HCT116 (cell line): ENCODE measurements around the gene PLEKHH2.

Experiments used
- EZH2 ChIP-seq: fragments of 200-600 bp; sonication (generic); IDR thresholded peaks from 2 replicates; pipeline ENCODE4 v1.6.1; 2017; ENCODE audit warnings: antibody characterized with exemption, mixed run types
- POLR2A ChIP-seq: IDR thresholded peaks from 2 replicates; pipeline ENCODE4 v1.7.0; 2011; ENCODE audit warnings: borderline replicate concordance; ENCODE audit not compliant: insufficient read depth, insufficient read length; ENCODE audit errors: extremely low read depth
- RAD21 ChIP-seq: IDR thresholded peaks from 2 replicates; pipeline ENCODE4 v1.6.1; 2012; ENCODE audit warnings: low read depth, mild to moderate bottlenecking
- TF ChIP-seq, protein P1 (sequence below), 3 experiments: fragments of 200-600 bp in 1 of 3; sonication (generic) in 1 of 3; IDR thresholded peaks in 2 of 3; conservative IDR thresholded peaks in 1 of 3; 2 replicates each; pipeline ENCODE4 v1.5.1; 2012 to 2017; ENCODE audit warnings: low read depth in 2 of 3, low read length in 2 of 3, antibody characterized with exemption in 1 of 3, borderline replicate concordance in 1 of 3, control low read depth in 1 of 3, mild to moderate bottlenecking in 1 of 3, mixed read lengths in 1 of 3, mixed run types in 1 of 3, moderate library complexity in 1 of 3; ENCODE audit not compliant: insufficient read depth in 1 of 3
- TF ChIP-seq, protein P2 (sequence below): IDR thresholded peaks from 2 replicates; pipeline ENCODE4 v1.6.1; 2012; ENCODE audit warnings: low read depth

DNA sequence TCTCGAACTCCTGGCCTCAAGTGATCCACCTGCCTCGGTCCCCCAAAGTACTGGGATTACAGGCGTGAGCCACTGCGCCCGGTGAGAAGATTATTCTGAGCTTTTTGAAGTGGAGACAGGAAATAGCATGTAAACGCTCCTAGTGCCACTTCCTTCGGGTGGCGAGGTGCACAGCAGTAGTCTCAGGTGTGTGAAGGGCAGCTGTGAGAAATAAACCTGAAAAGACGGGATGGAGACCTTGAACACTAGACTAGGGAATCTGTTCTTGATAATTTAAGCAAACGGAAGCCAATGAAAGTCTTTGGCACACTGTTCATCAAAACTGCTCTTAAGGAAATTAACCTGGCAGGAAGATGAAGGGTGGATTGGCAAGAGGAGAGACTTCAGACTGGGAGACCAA is 439 bp upstream of the PLEKHH2 start:
- TF ChIP-seq, protein P1, sequence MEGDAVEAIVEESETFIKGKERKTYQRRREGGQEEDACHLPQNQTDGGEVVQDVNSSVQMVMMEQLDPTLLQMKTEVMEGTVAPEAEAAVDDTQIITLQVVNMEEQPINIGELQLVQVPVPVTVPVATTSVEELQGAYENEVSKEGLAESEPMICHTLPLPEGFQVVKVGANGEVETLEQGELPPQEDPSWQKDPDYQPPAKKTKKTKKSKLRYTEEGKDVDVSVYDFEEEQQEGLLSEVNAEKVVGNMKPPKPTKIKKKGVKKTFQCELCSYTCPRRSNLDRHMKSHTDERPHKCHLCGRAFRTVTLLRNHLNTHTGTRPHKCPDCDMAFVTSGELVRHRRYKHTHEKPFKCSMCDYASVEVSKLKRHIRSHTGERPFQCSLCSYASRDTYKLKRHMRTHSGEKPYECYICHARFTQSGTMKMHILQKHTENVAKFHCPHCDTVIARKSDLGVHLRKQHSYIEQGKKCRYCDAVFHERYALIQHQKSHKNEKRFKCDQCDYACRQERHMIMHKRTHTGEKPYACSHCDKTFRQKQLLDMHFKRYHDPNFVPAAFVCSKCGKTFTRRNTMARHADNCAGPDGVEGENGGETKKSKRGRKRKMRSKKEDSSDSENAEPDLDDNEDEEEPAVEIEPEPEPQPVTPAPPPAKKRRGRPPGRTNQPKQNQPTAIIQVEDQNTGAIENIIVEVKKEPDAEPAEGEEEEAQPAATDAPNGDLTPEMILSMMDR (IDR thresholded peaks at IDR 0.05 in 2 of 3, conservative IDR thresholded peaks at IDR 0.05 in 1 of 3; ENCODE audit: borderline replicate concordance in 1 of 3, insufficient read depth in 1 of 3, low read depth in 2 of 3, low read length in 2 of 3) = no peak
- TF ChIP-seq, protein P2, sequence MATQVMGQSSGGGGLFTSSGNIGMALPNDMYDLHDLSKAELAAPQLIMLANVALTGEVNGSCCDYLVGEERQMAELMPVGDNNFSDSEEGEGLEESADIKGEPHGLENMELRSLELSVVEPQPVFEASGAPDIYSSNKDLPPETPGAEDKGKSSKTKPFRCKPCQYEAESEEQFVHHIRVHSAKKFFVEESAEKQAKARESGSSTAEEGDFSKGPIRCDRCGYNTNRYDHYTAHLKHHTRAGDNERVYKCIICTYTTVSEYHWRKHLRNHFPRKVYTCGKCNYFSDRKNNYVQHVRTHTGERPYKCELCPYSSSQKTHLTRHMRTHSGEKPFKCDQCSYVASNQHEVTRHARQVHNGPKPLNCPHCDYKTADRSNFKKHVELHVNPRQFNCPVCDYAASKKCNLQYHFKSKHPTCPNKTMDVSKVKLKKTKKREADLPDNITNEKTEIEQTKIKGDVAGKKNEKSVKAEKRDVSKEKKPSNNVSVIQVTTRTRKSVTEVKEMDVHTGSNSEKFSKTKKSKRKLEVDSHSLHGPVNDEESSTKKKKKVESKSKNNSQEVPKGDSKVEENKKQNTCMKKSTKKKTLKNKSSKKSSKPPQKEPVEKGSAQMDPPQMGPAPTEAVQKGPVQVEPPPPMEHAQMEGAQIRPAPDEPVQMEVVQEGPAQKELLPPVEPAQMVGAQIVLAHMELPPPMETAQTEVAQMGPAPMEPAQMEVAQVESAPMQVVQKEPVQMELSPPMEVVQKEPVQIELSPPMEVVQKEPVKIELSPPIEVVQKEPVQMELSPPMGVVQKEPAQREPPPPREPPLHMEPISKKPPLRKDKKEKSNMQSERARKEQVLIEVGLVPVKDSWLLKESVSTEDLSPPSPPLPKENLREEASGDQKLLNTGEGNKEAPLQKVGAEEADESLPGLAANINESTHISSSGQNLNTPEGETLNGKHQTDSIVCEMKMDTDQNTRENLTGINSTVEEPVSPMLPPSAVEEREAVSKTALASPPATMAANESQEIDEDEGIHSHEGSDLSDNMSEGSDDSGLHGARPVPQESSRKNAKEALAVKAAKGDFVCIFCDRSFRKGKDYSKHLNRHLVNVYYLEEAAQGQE = no peak
- TF ChIP-seq EZH2 = no peak
- TF ChIP-seq RAD21 = no peak
- TF ChIP-seq POLR2A = no peak
